ENCODE data around the gene FERMT2. TPM values are rescaled to one million over a fixed set of nuclear protein-coding genes. Genes with fewer than 3 reads are reported as not detected.

Gene FERMT2
- total RNA-seq, 1 donor from 2014 or later = 82.5 TPM

- no peak for TF ChIP-seq CTCF (conservative IDR thresholded peaks at IDR 0.05)
- Mint-ChIP-seq H3K36me3 (no peaks in the 10 kb centered on the region), H3K4me3 (no peak overlapping the region), H3K4me1 (ENCODE audit: unreplicated experiment) (peaks cover 6% of the 10 kb centered on the region), H3K27ac (no peak overlapping the region), H3K27me3 (peaks cover 52% of the 10 kb centered on the region), H3K9me3 (peaks cover 4% of the 10 kb centered on the region)
- no peak for DNase-seq (ENCODE audit: extremely low spot score, unreplicated experiment)
Observed at GRCh38 chr14:52988139-52988538, 37.3 kb upstream of the FERMT2 start.

- Mint-ChIP-seq H3K4me1 (ENCODE audit: unreplicated experiment) (peaks cover 6% of the 10 kb centered on the region), H3K27me3 (peaks cover 46% of the 10 kb centered on the region), H3K4me3 (no peak overlapping the region), H3K36me3 (no peaks in the 10 kb centered on the region), H3K27ac (no peak overlapping the region), H3K9me3 (peaks cover 4% of the 10 kb centered on the region)
- DNase-seq (ENCODE audit: extremely low spot score, unreplicated experiment) = no peak
- TF ChIP-seq CTCF (conservative IDR thresholded peaks at IDR 0.05) = no peak
Observed at GRCh38 chr14:52987514-52987913, 36.7 kb upstream of the FERMT2 start.

- H3K4me1 Mint-ChIP-seq (ENCODE audit: unreplicated experiment) = peaks cover 6% of the 10 kb centered on the region
- peaks cover 42% of the 10 kb centered on the region for H3K27me3 Mint-ChIP-seq
- no peak overlapping the region for H3K27ac Mint-ChIP-seq
- peaks cover 4% of the 10 kb centered on the region for H3K9me3 Mint-ChIP-seq
- no peaks in the 10 kb centered on the region for H3K36me3 Mint-ChIP-seq
- DNase-seq (ENCODE audit: extremely low spot score, unreplicated experiment) = no peak
- no peak overlapping the region for H3K4me3 Mint-ChIP-seq
- no peak for TF ChIP-seq CTCF (conservative IDR thresholded peaks at IDR 0.05)
Observed at GRCh38 chr14:52987042-52987441, 36.2 kb upstream of the FERMT2 start.

DNA sequence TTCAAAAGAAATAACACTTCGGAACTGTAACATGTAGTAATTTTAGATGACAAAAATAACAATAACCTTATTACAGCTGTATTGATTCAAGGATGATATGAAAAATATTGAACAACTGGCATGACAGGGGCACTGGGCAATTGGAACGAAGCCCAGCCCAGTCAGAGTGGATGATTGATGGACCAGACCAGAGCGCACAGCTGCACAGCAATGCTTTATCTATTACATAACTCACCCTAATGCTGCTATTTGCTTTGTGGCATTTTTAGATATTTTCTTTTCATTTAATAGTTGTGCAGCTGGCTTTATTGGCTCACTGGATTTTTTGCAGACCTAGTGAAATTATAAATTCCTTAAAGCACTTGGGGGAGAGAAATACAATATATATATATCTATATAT is 26.9 kb upstream of the FERMT2 start:
- H3K4me1 Mint-ChIP-seq (ENCODE audit: unreplicated experiment) = peaks cover 6% of the 10 kb centered on the region
- H3K36me3 Mint-ChIP-seq = no peaks in the 10 kb centered on the region
- no peak for DNase-seq (ENCODE audit: extremely low spot score, unreplicated experiment)
- no peak for TF ChIP-seq CTCF (conservative IDR thresholded peaks at IDR 0.05)
- H3K27me3 Mint-ChIP-seq = peaks cover 19% of the 10 kb centered on the region
- H3K4me3 Mint-ChIP-seq = no peak overlapping the region
- no peaks in the 10 kb centered on the region for H3K9me3 Mint-ChIP-seq
- H3K27ac Mint-ChIP-seq = no peak overlapping the region

DNA sequence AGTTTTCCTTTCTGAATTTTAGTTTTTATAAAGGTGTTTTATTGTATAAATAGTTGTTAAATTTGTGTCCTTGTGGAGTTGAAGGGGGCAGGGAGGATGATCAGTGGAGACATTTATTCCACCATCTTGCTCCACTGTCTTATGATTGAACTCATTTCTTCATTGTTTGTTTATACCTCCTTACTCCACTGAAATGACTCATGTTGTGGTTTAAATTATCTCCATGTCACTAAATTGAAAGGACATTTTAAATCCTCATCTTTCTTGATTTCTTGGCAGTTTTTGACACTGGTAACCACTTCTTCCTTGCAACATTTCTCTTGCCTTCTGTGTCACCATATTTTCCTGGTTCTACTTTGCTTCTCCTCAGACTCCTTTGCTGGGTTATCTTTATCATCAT is 23.6 kb upstream of the FERMT2 start:
- DNase-seq (ENCODE audit: extremely low spot score, unreplicated experiment) = no peak
- Mint-ChIP-seq H3K27me3 (peaks cover 9% of the 10 kb centered on the region), H3K4me1 (ENCODE audit: unreplicated experiment) (peaks cover 6% of the 10 kb centered on the region), H3K9me3 (peaks cover 7% of the 10 kb centered on the region), H3K4me3 (no peak overlapping the region), H3K36me3 (no peaks in the 10 kb centered on the region), H3K27ac (no peak overlapping the region)
- TF ChIP-seq CTCF (conservative IDR thresholded peaks at IDR 0.05) = no peak

DNA sequence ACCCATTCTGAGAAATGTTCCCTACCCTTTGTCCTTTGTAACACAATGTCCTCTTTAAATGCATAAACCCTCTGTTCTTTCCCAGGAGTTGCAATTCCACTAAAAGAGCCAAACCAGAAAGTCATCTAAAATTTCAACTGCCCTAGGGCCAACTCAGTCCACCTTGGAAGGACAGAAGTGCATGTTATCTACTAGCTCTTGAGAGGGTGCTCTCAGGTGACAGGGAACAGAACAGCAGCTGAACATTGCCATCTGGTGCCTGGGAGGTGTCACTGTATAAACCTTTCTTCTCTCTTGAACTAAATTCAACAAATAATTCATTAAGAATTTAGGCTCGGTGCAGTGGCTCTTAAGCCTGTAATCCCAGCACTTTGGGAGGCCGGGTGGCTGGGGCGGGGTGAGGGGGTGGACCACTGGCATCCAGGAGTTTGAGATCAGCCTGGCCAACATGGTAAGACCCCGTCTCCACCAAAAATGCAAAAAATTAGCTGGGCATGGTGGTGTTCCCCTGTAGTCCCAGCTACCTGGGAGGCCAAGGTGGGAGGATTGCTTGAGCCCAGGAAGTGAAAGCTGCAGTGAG is 10.3 kb upstream of the FERMT2 start:
- peaks cover 18% of the 10 kb centered on the region for H3K4me1 Mint-ChIP-seq (ENCODE audit: unreplicated experiment)
- peak; percentile 69 for TF ChIP-seq CTCF (conservative IDR thresholded peaks at IDR 0.05)
- H3K4me3 Mint-ChIP-seq = peak overlapping the region; percentile 38
- H3K27ac Mint-ChIP-seq = peak overlapping the region; percentile 68
- H3K9me3 Mint-ChIP-seq = no peaks in the 10 kb centered on the region
- H3K27me3 Mint-ChIP-seq = peaks cover 2% of the 10 kb centered on the region
- no peak for DNase-seq (ENCODE audit: extremely low spot score, unreplicated experiment)
- no peaks in the 10 kb centered on the region for H3K36me3 Mint-ChIP-seq
